ENCODE results near the gene SPG7.

SPG7 gene

DNA sequence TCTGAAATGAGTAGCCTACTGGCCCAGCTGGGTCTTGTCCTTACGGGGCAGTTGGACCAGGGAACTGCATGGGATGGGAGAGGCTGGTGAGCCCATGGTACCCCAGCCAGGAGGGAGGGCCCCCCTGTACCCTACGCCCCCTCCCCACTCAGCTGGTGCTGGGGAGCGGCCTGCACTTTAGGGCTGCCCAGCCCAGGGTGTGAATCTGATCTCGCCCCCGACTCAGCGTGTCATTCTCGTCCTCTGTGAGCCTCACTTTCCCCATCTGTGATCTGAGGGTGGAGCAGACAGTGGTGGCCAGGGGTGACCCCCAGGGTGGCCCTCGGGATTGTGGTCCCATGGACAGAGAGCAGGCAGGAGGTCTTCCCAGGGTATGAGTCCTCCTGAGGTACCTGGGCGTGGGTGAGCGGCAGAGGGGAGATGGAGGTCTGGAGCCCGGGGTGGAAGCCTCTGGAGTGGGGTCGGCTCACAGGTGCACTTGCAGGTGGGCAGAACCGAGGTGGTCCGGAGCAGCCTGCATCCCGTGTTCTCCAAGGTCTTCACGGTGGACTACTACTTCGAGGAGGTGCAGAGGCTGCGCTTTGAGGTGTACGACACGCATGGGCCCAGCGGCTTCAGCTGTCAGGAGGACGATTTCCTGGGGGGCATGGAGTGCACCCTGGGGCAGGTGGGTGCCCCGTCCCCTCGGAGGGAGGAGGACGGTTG lies 69.0 kb downstream of the SPG7 start:
- TF ChIP-seq, protein P1, sequence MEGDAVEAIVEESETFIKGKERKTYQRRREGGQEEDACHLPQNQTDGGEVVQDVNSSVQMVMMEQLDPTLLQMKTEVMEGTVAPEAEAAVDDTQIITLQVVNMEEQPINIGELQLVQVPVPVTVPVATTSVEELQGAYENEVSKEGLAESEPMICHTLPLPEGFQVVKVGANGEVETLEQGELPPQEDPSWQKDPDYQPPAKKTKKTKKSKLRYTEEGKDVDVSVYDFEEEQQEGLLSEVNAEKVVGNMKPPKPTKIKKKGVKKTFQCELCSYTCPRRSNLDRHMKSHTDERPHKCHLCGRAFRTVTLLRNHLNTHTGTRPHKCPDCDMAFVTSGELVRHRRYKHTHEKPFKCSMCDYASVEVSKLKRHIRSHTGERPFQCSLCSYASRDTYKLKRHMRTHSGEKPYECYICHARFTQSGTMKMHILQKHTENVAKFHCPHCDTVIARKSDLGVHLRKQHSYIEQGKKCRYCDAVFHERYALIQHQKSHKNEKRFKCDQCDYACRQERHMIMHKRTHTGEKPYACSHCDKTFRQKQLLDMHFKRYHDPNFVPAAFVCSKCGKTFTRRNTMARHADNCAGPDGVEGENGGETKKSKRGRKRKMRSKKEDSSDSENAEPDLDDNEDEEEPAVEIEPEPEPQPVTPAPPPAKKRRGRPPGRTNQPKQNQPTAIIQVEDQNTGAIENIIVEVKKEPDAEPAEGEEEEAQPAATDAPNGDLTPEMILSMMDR (IDR thresholded peaks at IDR 0.05; ENCODE audit: low read depth, low read length), result no peak
- no peak overlapping the region for H3K4me3 ChIP-seq (ENCODE audit: low read depth, low read length)

DNA sequence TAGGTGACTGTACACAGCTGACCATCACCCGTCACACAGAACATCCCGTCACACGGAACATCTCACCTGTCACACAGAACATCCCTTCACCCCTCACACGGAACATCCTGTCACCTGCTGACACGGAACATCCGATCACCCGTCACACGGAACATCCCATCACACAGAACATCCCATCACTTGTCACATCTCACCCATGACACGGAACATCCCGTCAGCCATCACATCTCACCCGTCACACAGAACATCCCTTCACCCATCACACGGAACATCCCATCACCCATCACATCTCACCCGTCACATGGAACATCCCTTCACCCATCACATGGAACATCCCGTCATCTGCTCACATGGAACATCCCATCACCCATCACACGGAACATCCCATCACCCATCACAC lies 71.1 kb downstream of the SPG7 start:
- H3K4me3 ChIP-seq (ENCODE audit: low read depth, low read length), result no peak overlapping the region
- TF ChIP-seq, protein P1 (IDR thresholded peaks at IDR 0.05; ENCODE audit: low read depth, low read length), result no peak

DNA sequence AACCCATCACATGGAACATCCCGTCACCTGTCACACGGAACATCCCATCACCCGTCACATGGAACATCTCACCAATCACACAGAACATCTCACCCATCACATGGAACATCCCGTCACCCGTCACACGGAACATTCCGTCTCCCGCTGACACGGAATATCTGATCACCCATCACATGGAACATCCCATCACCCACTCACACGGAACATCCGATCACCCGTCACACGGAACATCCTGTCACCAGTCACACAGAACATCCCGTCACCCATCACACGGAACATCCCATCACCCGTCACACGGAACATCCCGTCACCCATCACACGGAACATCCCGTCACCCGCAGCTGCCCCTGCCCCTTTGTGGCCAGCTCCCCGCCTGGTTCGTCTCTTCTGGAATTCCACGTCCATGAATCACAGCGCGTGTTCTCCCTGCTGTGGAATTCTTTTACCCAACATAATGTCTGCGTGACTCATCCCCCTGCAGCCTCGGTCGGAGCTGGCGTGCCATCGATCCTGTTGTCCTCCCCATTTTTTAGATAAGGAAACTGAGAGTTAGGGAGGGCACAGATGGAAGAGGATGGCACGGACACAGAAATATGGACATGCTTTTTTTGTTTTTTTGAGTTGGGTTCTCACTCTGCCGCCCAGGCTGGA lies 73.0 kb downstream of the SPG7 start:
- no peak overlapping the region for H3K4me3 ChIP-seq (ENCODE audit: low read depth, low read length)
- TF ChIP-seq, protein P1 (IDR thresholded peaks at IDR 0.05; ENCODE audit: low read depth, low read length), result no peak

DNA sequence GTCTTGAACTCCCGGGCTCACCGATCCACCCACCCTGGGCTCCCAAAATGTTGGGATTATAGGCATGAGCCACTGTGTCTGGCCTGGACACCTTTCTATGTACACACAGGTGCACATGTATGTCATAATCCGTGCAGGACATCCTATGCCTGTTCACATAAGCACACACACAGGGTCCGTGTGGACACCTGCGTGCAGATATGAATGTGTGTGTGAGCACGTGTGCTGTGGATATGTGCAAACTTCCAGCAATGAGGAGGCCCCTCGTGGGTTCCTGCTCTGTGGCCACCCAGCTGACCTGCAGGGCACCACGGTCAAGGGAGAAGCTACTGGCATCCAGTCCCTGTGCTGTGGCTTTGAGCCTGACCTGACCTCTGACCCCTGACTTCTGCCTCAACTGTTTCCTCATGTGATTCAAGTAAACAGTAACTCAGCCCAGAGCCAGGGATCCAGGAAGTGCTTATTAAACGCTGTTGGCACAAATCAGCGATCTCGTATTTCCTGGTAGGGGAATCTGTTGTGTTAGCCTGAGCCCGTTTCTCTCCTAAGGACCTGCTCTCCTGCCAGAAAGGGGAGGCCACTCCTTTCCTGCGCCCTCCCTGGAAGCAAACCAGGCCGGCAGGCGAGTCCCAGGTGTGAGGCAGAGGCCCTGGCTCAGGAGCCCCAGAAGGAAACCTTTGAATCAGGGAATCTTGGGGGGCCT lies 73.8 kb downstream of the SPG7 start:
- TF ChIP-seq, protein P1 (IDR thresholded peaks at IDR 0.05; ENCODE audit: low read depth, low read length), result no peak
- H3K4me3 ChIP-seq (ENCODE audit: low read depth, low read length), result no peak overlapping the region

DNA sequence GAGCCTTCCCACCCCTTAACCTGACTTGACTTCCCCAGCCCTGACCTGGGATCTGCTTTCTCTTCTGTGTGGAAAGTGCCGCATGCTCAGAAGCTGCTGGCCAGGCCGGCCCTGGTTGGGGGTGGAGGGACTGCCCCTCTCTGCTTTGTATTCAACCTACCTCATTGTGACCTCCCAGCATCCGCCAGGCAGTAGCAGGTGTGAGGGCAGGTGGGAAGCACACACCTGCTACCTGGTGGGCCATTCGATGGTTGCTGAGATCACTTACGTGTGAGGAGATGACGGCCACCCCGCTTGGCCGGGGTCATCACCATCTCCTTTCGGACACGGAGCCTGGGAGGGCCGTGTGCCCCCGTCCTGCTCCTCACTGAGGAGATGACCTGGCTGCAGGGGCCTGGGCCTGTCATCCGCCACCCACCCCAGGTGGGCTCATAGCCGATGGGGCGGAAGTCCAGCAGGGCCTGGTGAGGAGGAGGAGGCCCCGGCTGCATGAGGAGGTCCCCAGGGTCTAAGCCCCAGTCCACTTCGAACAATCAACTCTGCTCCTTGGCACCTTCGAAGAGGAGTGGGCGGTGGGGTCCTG lies 74.5 kb downstream of the SPG7 start:
- TF ChIP-seq, protein P1 (IDR thresholded peaks at IDR 0.05; ENCODE audit: low read depth, low read length), result no peak
- no peak overlapping the region for H3K4me3 ChIP-seq (ENCODE audit: low read depth, low read length)

DNA sequence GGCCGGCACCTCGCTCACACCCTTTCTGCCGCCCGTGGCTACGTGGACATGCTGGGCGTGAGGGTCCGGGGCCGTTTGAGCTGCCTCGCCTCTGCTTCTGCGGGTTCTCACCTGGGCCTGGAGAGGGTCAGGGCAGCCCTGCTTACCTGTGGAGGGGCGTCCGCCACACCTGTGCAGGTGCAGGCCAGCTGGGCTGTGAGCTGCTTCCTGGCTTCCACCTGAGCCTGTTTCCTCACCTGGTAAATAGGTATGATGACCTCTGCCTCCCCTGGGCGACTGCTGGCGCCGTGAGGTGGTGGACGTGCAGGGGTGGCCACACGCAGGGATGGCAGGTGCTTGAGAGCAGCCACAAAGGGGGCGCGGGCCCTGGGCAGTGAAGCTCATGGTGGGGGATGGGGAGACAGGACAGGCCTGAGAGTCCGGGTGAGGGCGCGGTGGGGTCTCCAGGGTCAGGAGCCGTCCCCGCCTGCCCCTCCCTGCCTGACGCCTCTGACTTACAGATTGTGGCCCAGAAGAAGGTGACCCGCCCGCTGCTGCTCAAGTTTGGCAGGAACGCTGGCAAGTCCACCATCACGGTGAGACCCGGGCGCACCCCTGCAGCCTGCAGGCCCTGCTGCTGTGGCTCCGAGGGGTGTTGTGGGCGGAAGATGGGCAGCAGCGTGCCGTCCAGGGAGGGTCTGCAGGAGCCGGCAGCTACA lies 75.1 kb downstream of the SPG7 start:
- no peak overlapping the region for H3K4me3 ChIP-seq (ENCODE audit: low read depth, low read length)
- TF ChIP-seq, protein P1 (IDR thresholded peaks at IDR 0.05; ENCODE audit: low read depth, low read length), result no peak

All from WI38 (cell line).